ENCODE data around the gene BICRAL.
"Not testable (repeated sequence)": the region's sequence is repeated elsewhere in the genome, so short reads cannot be mapped to it uniquely, and the experiment has no call there.

Gene BICRAL

DNA sequence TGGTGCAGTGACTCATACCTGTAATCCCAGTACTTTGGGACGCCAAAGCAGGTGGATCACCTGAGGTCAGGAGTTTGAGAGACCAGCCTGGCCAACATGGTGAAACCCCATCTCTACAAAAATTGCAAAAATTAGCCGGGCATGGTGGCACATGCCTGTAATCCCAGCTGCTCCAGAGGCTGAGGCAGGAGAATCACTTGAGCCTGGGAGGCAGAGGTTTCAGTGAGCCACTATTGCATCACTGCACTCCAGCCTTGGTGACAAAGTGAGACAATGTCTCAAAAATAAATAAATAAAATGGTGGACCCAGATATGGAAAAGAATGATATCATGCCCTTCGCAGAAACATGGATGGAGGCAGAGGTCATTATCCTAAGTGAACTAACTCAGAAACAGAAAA, 15.8 kb downstream of the BICRAL start:
- not testable (repeated sequence) for DNase-seq

DNA sequence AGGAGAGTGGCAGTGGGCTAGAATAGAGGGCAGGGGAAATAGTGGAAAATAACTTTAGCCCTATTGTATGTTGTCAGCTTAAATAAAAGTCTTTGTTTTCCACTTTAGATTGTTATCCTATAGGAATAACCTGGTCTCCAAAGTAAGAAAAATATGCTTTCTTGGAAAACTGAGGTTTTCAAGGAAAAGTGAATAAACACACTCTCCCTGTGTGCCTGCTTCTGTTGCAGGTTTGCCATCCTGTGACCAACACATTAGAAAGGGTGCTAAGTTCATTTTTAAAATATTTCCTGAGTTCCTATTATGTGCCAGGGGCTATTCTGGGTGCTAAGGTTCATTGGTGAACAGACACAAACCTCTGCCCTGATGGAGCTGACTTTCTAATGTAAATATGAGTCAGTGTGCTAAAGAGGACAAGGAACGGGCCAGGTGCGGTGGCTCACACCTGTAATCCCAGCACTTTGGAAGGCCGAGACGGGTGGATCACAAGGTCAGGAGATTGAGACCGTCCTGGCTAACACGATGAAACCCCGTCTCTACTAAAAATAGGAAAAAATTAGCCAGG, 23.5 kb downstream of the BICRAL start:
- no peak for DNase-seq

DNA sequence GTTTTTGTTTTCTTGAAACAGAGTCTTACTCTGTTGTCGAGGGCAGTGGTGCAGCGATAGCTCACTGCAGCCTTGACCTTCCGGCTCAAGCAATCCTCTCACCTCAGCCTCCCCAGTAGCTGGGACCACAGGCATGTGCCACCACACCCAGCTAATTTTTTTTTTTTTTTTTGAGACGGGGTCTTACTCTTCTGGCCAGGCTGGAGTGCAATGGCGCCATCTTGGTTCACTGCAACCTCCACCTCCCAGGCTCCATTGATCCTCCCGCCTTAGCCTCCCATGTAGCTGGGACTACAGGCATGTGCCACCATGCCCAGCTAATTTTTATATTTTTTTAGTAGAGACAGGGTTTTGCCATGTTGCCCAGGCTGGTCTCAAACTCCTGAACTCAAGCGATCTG, 24.5 kb downstream of the BICRAL start:
- not testable (repeated sequence) for DNase-seq

DNA sequence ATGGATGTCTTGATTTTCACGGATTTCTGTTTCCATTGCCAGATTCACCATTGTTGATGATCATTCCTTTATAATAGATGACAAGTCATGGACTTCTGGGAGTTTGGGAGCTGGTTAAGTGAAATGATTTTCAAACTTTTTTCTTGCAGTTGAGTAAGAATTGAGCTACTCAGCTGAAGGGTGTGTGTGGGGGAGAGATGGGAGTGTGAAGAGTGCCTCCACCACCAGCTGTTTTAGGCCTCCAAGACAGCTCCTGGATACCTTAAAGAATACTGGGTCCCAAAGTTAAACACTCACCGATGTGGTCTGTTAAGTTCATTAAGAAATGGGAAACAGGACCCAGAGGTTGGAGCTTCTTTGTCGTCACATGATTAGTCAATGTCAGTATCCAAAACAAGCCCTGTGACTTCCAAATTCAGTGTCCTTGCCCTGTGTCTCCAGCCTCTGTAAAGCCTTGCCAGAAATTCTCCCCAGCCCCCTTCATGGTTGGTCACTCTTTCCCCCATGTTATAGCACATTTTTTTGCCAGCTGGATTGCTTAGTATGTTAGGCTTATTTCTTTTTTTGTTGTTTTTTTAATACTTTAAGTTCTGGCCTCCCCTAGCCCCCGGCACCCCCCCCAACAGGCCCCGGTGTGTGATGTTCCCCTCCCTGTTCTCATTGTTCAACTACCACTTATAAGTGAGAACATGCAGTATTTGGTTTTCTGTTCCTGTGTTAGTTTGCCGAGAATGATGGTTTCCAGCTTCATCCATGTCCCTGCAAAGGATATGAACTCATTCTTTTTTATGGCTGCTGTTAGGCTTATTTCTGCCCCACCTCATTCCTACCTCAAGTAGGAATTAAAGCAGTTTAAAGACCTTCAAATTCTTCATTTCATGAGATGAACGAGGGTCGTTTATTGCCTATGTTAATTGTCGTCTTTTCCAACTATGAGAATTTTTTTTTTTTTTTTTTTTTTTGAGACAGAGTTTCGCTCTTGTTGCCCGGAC, 26.9 kb downstream of the BICRAL start:
- DNase-seq: no peak

DNA sequence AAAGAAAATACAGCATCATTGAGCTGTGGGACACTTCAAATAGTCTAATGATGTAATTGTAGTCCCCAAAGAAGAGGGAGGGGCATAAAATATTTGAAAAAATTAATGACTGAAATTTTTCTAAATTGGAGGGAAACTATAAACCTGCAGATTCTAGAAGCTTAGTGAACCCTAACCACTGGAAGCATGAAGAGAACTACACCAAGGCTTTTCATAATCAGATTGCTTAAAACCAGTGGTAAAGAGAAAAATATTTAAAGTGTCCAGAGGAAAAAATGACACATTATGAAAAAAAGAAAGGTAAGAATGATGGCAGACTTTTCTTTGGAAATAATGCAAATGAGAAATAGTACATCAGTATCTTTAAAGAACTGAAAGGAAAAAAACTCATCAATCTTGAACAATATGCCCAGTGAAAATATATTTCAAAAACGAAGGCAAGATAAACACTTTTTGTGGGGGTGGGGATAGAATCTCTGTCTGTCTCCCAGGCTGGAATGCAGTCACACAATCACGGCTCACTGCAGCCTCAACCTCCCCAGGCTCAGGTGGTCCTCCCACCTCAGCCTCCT, 31.3 kb downstream of the BICRAL start:
- DNase-seq: no peak

DNA sequence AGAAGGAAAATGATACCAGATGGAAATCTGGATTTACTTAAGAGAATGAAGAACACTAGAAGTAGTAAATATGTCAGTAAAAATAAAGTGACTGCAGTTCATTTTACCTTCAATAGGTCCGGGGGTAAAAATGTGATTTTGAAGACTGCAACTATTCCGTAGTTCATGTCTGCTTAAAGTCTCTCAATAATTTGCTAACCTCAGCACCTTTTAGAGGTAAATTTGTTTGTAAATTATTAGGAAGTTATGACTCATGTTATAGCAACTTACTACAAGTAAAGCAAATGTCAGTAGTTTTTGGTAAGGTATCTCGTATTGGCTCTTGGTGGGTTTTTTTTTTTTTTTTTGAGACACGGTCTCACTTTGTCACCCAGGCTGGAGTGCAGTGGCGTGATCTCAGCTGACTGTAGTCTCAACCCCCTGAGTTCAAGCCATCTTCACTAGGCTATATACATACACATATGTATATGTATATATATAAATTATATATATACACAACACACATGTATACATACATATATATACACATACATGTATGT, 32.1 kb downstream of the BICRAL start:
- DNase-seq: no peak

DNA sequence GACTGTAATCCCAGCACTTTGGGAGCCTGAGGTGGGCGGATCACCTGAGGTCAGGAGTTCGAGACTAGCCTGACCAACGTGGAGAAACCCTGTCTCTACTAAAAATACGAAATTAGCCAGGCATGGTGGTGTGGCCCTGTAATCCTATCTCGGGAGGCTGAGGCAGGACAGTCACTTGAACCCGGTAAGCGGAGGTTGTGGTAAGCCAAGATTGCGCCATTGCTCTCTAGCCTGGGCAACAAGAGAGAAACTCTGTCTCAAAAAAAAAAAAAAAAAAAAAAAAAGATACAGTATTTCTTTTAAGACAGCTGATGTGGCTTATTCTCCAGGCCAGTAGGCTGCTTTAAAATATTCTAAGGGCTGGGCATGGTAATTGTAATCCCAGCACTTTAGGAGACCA, 33.9 kb downstream of the BICRAL start:
- not testable (repeated sequence) for DNase-seq

DNA sequence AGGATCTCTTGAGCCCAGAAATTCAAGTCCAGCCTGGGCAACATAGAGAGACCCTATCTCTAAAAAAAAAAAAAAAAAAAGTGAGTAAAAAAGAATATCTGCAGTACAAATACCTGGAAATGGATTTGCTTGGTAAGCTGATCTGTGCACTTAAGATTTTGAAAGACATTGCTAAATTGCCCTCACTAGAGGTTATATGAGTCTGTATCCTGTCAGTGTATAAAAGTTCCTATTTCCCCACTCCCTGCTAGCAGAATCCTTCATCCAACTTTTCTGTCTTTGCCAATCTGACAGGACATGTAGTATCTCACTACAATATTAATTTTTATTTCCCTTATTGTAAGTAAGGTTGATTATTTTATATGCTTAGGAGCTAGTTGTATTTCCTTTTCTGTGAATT, 36.1 kb downstream of the BICRAL start:
- DNase-seq: no peak

DNA sequence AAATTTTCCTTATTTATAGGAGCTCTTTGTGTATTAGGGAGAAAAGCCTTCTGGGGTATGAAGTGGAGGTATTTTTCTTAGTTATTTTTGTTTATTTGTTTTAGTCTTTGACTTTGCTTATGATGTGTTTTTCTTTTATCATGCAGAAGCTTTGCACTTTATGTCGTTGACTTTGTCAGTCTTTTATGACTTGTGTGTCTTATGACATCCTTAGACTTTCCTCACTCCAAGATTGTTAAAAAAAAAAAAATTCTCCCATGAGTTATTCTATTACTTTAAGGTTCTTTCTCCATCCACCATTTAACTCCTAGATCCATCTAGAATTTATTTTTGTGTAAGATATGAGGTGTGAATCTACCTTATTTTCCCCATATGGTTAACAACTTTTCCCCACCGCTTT, 36.6 kb downstream of the BICRAL start:
- DNase-seq: no peak

DNA sequence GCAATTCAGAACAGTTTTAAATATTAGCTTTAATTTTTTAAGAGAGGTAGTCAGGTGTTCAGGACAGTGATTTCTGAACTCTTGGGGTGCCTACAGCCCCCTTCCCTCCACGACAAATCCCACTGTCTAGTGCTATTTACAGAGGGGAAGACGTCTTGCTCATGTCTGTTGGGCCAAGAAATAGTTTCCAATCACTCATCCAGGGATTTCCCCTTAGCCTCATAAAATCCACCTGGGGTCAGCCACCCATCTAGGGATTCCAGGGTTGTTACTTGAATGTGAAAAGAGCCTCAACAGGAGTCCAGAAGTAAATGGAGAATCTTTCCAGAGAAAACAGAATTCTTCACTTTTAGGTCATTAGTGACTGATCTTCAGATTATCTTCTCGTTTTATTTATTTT, 37.0 kb downstream of the BICRAL start:
- DNase-seq: no peak

DNA sequence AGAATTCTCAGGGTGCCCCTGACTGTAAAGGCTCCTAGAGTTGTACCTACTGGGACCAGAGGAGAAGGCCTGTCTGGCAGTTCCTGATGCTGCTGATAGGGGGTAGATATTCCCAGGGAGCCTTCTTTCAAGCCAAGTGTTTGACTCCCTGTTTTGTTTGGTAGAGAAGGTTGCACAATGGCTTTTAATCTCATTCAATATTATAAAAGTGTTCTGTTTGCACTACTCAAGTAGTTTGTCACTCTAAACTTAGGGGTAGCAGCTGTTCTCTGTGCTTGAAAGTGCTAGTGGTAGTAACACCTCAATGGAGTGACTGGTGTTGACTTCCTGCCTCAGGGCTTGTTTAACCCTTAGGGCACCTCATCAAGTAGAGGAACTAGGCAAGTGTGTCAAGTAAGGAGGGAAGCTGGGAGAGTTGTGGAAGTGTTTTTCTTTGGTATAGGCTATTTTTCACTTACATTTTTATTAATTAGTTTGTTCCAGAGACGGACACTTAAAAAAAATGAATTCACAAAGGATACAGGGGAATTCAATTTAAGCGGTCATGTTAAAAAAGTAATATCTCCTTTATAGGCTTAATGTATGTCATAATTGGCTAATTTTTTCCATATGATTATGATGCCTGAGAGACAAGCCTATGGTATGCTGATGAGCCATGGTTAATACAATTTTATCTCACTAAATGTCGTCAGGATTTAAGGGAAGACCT, 38.1 kb downstream of the BICRAL start:
- DNase-seq: no peak

DNA sequence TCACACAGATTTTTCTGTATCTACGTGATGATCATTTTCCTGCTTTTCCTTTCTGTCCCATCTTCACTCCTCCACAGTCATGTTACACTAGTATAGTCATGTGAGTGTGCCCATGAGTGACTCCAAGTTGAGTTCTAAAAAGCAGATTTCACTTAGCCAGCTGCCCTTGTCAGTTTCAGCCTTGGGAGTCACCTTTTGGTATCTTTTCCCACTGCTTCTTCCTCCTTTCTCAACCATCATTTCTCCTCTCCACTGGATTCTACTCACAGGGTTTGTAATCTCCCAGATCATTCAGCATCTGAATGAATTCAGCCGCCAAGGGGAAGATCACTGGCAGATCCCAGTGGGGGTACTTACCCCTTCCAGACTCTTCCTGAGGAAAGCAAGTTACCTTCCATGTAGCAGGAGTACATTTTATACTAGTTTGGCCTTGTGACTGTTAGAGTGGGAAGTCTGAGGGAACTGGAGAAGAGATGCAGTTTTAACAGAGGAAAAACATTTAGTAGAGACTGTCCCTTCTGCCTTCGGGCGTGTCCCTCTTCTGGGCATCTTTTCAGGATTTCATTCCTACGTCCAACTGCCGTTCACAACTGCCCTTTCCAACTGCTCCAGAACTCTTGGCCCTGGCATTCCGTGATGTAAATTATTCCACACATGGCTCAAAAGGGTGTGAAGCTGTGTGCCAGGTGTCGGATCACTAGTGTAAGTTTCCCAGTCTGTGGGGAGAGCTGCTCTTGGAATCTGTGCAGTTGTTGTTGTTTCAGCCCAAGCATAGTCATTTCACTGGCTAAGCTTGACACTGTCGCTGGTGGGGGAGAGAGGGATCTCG, 38.9 kb downstream of the BICRAL start:
- DNase-seq: no peak

DNA sequence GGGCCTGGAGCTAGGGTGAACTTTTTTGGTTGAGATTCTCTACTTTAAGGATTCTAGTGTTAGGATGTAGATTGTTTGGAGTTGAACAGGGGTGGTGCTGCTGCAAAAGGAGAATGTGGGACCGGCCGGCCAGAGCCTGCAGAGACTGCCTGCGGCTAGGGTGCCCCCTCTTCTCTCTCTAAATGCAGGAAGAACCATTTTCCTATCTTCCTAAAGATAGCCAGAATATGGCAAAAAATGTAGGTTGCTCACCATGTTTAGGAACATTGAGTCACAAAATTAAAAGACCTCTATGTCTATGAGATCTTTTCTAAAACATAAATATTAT, 39.5 kb downstream of the BICRAL start:
- no peak for DNase-seq

DNA sequence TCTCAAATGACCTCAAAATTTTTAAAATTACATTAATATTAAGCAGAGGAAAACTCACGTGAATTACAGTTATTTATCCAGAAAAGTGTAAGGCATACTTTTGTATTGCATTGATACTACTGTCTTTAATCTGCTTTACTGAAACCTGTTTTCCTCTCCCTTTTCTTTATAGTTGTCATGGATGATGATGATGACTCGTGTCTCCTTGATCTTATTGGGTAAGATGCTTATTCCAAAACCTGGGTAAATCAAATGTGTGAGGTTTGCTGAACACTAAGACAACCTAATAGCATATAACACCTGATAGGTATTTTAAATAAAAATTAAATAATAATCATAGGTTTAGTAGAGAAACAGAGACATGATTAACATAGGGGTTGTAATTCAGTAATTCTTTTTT, 40.0 kb downstream of the BICRAL start:
- DNase-seq: no peak

DNA sequence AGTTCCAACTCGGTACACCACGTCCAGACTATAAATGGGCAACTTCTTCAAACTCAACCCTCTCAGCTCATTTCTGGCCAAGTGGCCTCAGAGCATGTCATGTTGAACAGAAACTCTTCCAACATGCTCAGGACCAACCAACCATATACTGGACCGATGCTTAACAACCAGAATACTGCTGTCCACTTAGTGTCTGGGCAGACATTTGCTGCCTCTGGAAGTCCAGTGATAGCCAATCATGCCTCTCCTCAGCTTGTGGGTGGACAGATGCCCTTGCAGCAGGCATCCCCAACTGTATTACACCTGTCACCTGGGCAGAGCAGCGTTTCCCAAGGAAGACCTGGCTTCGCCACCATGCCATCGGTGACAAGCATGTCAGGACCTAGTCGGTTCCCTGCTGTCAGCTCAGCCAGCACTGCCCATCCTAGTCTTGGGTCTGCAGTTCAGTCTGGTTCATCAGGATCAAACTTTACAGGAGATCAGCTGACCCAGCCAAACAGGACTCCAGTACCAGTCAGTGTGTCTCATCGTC, 47.8 kb downstream of the BICRAL start:
- no peak for DNase-seq

DNA sequence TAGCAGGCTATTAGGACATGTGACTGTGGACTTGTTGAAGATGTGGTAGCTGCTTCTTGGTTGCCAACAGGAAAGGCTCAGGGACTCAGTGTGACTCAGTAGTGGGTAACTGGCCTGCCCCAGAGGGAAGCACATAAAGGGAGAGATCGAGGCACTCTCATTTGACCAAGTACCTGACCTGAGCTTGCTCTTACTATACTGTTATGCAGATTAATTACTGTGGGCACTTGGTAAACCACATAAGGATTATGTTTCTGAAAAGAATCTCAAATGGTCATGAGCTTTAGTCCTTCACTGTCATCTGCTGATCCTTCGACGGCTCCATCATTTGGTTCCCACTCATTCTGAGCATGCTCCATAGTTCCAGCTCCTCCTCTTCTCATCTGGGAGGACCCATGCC, 49.4 kb downstream of the BICRAL start:
- DNase-seq: no peak

DNA sequence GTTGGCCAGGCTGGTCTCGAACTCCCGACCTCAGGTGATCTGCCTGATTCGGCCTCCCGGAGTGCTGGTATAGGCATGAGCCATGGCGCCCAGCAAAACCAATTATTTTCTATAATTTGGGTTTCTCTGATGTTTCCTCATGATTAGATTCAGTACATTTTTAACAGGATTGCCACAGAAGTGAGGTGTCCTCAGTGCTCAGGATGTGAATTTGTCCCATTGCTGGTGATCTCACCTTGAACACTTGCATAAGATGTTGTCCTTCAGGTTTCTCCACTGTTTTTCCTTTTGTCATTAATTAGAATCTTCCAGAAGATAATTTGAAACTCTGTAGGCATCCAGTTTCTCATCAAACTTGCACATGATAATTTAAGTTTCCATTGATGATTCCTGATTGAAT, 52.2 kb downstream of the BICRAL start:
- no peak for DNase-seq

DNA sequence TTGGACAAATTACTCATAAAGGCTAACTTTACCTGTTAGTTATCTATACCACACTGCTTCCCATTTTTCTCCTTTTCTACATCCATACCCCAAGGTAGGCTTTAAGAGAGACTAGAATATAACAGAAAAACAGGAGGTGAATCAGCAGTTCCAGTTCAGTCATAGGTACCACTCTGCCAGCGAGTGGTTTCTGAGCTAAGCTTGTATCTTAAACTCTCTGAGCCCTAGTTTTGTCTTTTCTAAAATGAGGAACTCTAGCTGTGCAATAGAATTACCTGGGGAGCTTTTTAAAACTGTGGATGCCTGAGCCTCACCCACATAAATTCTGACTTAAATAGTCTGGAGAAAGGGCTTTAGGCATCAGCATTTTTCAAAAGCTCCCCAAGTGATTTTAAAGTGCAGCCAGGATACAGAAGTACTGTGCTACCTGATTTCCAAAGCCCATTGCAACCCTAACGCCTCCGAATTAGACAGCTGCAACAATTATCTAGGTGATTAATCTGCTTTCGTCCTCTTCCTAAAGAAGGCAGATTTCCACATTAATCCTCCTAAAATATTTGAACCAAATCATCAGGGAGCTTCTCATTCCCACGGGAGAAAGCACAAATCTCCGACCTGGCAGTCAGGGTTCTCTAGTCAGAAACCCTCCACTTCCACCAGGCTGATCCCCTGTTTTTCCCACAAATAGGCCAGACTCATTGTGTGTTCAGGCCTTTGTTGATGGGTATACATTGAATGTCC, 60.2 kb downstream of the BICRAL start:
- DNase-seq: no peak

DNA sequence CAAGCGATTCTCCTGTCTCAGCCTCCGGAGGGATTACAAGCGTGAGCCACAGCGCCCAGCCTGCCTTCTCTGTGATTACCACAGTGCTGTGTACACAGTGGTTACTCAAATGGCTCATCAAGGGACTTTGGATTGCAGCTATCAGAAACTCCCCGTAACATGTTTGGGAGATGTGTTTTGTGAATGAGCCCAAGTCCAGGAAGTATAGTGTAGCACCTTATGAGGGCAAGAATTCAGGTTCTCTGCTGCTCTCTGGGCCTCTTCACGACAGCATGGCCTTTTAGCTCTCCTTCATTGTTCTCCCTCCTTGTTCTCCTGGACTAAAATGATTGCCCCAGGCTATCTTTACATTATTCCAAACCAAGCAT, 63.5 kb downstream of the BICRAL start:
- no peak for DNase-seq

DNA sequence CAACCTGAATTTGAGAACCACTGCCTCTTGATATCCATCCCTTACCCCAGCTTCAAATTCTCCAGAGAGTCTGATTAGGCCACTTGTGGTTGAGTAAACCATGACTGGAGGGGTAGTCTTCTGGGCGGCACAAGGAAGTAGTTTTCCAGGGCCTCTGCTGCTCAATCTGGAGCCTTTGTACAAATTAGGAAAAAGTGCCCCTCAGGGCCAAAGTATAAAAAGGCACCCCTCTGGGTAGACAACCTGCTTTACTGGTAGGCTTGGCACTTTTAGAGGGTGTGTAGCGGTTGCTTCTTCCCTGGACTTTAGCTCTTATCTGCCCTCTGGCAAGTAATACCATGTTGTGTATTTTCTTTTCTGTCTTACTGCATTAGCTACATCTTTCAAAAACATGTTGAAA, 64.7 kb downstream of the BICRAL start:
- DNase-seq: no peak

DNA sequence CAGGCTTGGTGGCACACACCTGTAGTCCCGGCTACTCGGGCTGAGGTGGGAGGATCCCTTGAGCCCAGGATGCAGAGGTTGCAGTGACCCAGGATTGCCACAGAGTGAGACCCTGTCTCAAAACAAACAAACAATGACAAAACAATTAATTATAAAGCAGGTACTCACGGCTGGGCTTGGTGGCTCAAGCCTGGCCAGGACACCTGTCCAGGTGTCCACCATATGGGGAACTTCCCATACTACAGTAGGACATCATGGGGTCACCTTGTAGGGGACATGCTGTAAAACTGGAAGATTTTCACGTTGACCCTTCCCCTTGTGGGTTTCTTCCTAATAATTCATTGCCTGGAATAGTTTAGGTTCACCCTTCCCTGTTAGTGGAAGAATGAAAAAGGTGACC, 66.8 kb downstream of the BICRAL start:
- DNase-seq: no peak

DNA sequence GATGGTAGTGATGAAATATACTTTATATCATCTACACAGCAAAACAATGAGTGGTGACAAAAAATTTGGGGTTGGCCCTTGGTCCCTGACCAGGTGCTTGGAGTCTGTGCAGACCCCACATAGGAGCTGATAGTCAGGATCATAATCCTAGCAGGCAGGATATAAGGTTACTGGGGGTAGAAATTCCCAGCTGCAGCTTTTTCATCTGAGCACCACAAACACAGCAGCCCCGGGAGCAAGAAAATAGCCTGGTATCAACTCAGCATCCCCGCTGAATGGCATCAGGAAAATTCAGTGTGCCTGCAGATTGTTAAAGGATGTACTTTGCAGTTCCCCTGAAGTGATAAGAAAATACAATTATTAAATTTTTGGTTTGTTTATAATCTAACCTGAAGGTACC, 69.7 kb downstream of the BICRAL start:
- DNase-seq: no peak
